Left ventricle myocardium inferior (tissue), 1 donor: ENCODE data around the gene CD244. TPM values are rescaled to one million over a fixed set of nuclear protein-coding genes. Genes with fewer than 3 reads are reported as not detected.

Source experiments
- DNase-seq: peaks from one replicate; pipeline ENCODE4 v3.0.0-alpha.2; 2020
- H3K27ac ChIP-seq: fragments of 200-600 bp; replicated peaks from 2 replicates; pipeline ENCODE4 v1.8.0; 2021
- H3K27me3 ChIP-seq: fragments of 200-600 bp; 2 replicates; pipeline ENCODE4 v1.8.0; 2021; ENCODE audit warnings: low read depth
- H3K36me3 ChIP-seq: fragments of 200-600 bp; 2 replicates; pipeline ENCODE4 v1.8.0; 2021
- H3K4me1 ChIP-seq: fragments of 200-600 bp; 2 replicates; pipeline ENCODE4 v1.8.0; 2021
- H3K4me3 ChIP-seq: fragments of 200-600 bp; 2 replicates; pipeline ENCODE4 v1.8.0; 2021; ENCODE audit warnings: mild to moderate bottlenecking, moderate library complexity
- H3K9me3 ChIP-seq: fragments of 200-600 bp; replicated peaks from 2 replicates; pipeline ENCODE4 v1.8.0; 2021
- CTCF ChIP-seq: fragments of 200-600 bp; IDR thresholded peaks from 2 replicates; pipeline ENCODE4 v1.8.0; 2021; ENCODE audit warnings: antibody characterized with exemption, mild to moderate bottlenecking, borderline replicate concordance
- intact Hi-C: fragments of 100-400 bp; cut with micrococcal nuclease; formaldehyde crosslinking; loops from one replicate; pipeline ENCODE4 v1.11.0; 2022
- total RNA-seq: library from RNA; stranded (reverse); fragmentation: NEBNext Ultra II Directional; extraction: Animal tissue kit (Norgen Biotek cat#: 25700); gene quantifications from one replicate; pipeline ENCODE4 v1.2.1, GENCODE V29; 2021
- donor health status: DM: no; HTN: yes; CAD: no; lungs with severe emphysema.

The CD244 gene
- total RNA-seq, 1 donor from 2014 or later: 0.14 TPM

GRCh38 chr1:160800645-160801408, 61.9 kb downstream of the CD244 start:
- H3K36me3 ChIP-seq: no peaks in the 10 kb centered on the region
- TF ChIP-seq CTCF: no peak
- DNase-seq: no peak
- H3K9me3 ChIP-seq: peaks cover 5% of the 10 kb centered on the region
- no peak overlapping the region for H3K4me3 ChIP-seq
- H3K27me3 ChIP-seq: no peaks in the 10 kb centered on the region
- no peak overlapping the region for H3K27ac ChIP-seq
- intact Hi-C loops: no loop called here
- H3K4me1 ChIP-seq: no peaks in the 10 kb centered on the region

GRCh38 chr1:160800142-160800541, 62.5 kb downstream of the CD244 start:
- no peak for TF ChIP-seq CTCF
- intact Hi-C loops: no loop called here
- H3K4me3 ChIP-seq: no peak overlapping the region

GRCh38 chr1:160799641-160800040, 63.0 kb downstream of the CD244 start:
- Histone ChIP-seq H3K4me1 (no peaks in the 10 kb centered on the region), H3K36me3 (no peaks in the 10 kb centered on the region), H3K4me3 (no peak overlapping the region), H3K27ac (no peak overlapping the region), H3K9me3 (no peaks in the 10 kb centered on the region), H3K27me3 (no peaks in the 10 kb centered on the region)
- no peak for TF ChIP-seq CTCF
- intact Hi-C loops: no loop called here
- no peak for DNase-seq

More at GRCh38 chr1:160800142-160800541, 62.5 kb downstream of the CD244 start:
- Histone ChIP-seq H3K9me3 (peaks cover 4% of the 10 kb centered on the region), H3K4me1 (no peaks in the 10 kb centered on the region), H3K27ac (no peak overlapping the region), H3K27me3 (no peaks in the 10 kb centered on the region), H3K36me3 (no peaks in the 10 kb centered on the region)
- DNase-seq: no peak

- H3K4me1 ChIP-seq: no peaks in the 10 kb centered on the region
- no peak for DNase-seq
- H3K4me3 ChIP-seq: no peak overlapping the region
- H3K27me3 ChIP-seq: no peaks in the 10 kb centered on the region
- no peak overlapping the region for H3K27ac ChIP-seq
- H3K9me3 ChIP-seq: no peaks in the 10 kb centered on the region
- no peak for TF ChIP-seq CTCF
- no peaks in the 10 kb centered on the region for H3K36me3 ChIP-seq
- intact Hi-C loops: no loop called here
Measured at GRCh38 chr1:160798439-160798838, 64.2 kb downstream of the CD244 start.

- H3K4me3 ChIP-seq: no peak overlapping the region
Measured at GRCh38 chr1:160797861-160798273, 64.8 kb downstream of the CD244 start.

More at GRCh38 chr1:160797861-160798273, 64.8 kb downstream of the CD244 start:
- Histone ChIP-seq H3K9me3 (no peaks in the 10 kb centered on the region), H3K27me3 (no peaks in the 10 kb centered on the region), H3K27ac (no peak overlapping the region), H3K4me1 (no peaks in the 10 kb centered on the region), H3K36me3 (no peaks in the 10 kb centered on the region)
- intact Hi-C loops: no loop called here
- no peak for TF ChIP-seq CTCF
- no peak for DNase-seq
